Mammary epithelial cell (primary cell): ENCODE results near the gene RUNX1.

Experiments
- EZH2 ChIP-seq: IDR thresholded peaks from 2 replicates; pipeline ENCODE4 v1.6.1; 2012; ENCODE audit warnings: low read length, inconsistent platforms, borderline replicate concordance
- TF ChIP-seq, protein P1 (sequence below), 2 donors: IDR thresholded peaks in 1 of 2; conservative IDR thresholded peaks in 1 of 2; 2 replicates each; pipeline ENCODE4 v1.5.1; 2011 to 2012; ENCODE audit warnings: inconsistent platforms in 2 of 2, low read length in 2 of 2, mild to moderate bottlenecking in 2 of 2, control low read depth in 1 of 2, low read depth in 1 of 2; ENCODE audit not compliant: insufficient read depth in 1 of 2; ENCODE audit errors: extremely low read depth in 1 of 2

DNA sequence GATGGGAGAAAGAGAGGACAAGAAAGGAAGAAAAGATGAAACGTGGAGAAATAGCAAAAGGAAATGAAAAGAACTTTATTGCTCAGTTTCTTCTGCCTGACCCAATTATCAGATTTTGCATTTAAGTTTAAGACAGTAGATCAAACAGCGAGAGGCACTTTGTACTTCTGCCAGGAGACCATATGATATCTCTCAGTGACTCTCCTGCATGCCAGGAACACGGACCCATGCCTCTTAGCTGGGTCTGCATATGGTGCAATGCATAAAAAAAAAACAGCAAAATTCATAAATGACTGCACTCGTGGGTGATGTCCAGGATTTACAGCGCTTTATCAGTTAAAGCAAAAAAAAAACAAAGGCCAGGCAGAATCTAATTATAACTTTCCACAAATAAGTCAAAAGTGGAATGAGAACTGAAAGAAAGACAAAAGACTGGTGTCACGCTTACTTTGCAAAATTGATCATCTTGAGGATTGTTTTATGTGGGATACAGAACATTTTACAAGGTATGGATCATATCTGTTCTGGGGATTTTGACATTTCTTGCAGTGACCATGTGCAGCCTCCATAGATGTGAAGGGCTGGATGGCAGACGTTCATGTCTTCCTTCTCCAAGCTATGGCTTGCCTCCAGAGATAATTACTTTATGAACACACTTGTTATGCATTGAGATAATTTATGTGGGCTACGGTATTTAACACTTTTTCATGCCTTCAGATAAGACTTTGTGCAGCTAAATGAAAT lies 79.5 kb downstream of the RUNX1 start:
- TF ChIP-seq, protein P1, sequence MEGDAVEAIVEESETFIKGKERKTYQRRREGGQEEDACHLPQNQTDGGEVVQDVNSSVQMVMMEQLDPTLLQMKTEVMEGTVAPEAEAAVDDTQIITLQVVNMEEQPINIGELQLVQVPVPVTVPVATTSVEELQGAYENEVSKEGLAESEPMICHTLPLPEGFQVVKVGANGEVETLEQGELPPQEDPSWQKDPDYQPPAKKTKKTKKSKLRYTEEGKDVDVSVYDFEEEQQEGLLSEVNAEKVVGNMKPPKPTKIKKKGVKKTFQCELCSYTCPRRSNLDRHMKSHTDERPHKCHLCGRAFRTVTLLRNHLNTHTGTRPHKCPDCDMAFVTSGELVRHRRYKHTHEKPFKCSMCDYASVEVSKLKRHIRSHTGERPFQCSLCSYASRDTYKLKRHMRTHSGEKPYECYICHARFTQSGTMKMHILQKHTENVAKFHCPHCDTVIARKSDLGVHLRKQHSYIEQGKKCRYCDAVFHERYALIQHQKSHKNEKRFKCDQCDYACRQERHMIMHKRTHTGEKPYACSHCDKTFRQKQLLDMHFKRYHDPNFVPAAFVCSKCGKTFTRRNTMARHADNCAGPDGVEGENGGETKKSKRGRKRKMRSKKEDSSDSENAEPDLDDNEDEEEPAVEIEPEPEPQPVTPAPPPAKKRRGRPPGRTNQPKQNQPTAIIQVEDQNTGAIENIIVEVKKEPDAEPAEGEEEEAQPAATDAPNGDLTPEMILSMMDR (conservative IDR thresholded peaks at IDR 0.05 in 1 of 2, IDR thresholded peaks at IDR 0.05 in 1 of 2; ENCODE audit: extremely low read depth in 1 of 2, insufficient read depth in 1 of 2, low read depth in 1 of 2, low read length in 2 of 2), result no peak
- TF ChIP-seq EZH2, result no peak
